Hepatic stellate cell (primary cell): Measurements from ENCODE around the gene MKRN3.
"Not testable (repeated sequence)": the region's sequence is repeated elsewhere in the genome, so short reads cannot be mapped to it uniquely, and the experiment has no call there.

ENCODE experiments used
- DNase-seq: peaks from one replicate; pipeline ENCODE4 v3.0.0; 2011; ENCODE audit warnings: low spot score

The MKRN3 gene

DNA sequence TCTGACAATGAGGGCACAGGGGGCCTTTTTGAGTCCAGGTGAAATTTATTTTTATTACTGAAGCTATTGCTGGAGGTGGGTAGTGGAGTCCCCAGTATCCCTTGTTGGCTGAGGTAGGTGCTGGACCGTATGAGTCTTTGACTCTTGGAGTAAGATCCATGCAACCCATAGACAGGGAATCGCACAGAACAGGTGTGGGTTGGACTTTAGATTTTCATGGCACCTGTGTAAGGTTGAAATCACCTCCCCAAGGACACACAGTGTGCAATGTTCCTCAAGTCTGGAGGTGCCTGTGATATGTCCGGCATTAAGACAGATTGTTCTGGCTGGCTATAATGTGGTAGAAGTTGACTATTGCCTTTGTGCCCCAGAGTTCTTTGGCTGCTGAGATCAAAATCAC, 23.5 kb downstream of the MKRN3 start:
- DNase-seq: no peak

DNA sequence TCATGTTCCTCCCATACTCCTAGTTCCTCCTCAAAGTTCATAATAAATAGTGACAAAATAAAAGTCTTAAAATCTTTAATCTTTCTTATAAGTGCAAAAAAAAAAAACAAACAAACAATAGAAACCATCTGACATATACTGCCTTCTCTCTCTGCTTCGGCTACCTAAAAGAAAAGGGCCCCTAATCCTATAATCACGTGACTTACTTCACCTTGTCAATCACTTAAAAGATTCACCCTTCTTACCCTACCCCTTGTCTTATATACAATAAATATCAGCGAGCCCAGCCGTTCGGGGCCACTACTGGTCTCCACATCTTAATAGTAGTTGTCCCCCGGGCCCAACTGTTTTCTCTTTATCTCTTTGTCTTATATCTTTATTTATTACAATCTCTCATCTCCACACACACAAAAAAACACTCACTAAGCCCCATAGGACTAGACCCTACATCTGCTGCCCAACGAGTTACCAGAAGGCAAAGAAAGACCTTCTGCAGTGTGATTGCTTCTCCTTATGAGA, 28.8 kb downstream of the MKRN3 start:
- DNase-seq: no peak

DNA sequence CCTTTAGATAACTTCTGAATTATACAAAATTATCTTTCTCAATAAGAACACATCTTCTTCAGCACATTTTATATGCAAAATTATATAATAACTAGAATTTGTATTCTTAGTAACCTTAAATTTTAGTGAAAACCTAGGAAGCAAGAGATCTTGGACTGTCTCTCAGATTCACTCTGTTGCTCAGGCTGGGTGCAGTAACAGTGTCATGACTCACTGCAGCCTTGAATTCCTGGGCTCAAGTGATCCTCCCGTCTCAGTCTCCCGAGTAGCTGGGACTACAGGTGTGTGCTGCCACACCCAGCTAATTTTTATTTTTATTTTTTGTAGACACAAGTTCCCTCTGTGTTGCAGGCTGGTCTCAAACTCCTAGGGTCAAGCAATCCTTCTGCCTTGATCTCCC, 29.9 kb downstream of the MKRN3 start:
- DNase-seq: no peak

DNA sequence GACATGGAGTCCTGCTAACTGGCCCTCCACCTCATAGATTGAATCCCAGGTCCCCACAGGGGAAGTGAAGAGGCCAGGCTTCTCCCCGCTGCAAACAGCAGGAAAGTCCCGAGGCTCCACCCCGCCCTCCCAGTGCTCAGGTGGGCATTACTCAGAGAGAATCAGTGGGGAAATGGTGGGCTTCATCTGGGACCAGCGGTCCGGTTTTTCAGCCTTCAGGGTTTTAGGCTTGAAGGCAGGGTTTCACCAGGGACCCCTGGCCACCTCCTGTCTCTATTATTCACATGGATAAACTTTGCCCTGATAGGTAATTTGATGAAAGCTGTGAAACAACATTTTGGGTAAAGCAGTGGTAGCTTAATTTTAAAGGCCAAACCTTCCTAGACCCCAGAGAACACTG, 31.3 kb downstream of the MKRN3 start:
- DNase-seq: no peak

DNA sequence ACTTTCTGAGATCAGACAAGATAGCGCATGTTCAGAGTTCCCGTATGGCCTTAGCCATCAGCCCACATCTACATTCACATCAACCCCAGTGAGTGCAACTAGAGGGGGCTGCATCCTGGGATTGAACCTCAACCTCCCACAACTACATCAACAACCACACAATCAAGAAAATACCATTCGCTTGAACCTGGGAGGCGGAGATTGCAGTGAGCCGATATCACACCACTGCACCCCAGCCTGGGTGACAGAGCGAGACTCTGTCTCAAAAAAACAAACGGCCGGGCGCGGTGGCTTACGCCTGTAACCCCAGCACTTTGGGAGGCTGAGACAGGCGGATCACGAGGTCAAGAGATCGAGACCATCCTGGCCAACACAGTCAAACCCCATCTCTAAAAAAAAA, 31.8 kb downstream of the MKRN3 start:
- DNase-seq: not testable (repeated sequence)

DNA sequence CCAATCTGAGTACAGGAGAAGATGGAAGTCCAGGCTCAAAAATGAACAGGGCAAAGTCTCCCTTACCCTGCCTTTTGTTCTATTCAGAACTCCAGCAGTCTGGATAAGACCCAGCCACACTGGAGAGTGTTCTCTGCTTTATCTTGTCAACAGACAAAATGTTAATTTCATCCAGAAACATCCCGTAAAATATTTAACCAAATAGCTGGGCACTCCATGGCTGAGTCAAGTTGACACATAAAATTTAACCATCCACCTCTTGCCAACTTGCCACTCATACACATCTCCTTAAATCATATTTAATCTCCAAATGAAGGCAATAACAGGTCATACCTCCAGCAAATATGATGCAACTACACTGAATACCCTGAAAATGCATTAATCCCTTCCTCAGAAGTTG, 33.6 kb downstream of the MKRN3 start:
- no peak for DNase-seq

DNA sequence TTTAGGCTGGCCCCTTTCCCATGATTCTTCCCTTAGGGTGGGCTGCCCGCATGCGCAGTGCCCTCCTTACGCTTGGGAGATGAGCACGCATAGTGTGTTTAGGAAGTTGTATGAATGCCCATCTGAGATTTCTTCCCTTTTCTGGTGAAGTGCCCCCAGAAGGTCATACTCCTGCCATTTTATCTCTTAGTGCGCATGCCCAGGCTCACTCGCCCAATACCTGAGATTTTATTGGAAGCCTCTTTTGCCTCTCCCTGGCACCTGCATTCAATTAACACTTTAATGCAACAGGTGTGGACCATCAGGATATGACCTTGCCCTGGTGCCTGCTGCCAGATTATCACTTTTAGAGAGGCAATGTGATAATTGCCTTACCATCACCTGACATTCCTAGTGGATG, 36.6 kb downstream of the MKRN3 start:
- DNase-seq: no peak

DNA sequence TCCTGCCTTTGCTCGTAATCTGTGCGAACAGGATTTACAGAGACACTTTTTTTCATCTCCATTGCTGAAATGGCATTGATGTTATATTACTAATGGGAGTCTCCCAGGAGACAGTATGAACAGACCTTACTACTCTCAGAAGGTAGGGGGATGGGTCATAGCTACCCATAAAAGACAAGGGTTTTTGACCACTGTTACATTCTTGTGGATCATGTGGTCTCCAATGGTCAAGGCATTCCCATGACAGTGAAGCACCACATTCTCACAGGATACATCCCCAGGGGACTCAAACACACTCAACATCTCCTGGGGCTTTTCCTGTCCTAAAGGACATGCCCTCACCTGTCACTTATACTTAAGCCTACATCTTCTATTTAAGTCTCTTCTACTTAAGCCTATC, 40.8 kb downstream of the MKRN3 start:
- DNase-seq: no peak

DNA sequence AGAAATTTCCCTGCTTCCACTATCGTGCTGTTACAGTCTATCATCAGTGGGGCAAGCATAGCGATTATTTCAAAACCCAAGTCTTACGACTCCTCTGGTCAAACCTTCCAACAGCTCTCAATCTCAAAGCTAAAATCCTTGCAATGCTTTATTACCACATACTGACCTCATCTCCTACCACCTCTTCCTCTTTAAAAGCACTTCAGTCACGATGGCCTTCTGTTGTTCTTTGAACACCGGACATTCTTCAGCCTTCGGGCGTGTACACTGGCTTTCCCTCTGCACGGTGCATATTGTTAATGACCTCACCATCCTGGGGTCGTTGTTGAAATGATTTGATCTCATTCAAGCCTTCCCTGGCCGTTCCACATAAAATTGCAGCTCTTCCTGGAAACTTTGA, 51.1 kb downstream of the MKRN3 start:
- no peak for DNase-seq
